CD4-positive, alpha-beta memory T cell (primary cell): ENCODE results near the gene TBL3. TPM values are rescaled to one million over a fixed set of nuclear protein-coding genes. Genes with fewer than 3 reads are reported as not detected.

Experiments
- CTCF ChIA-PET: fragments of 350-600 bp; sonication (Branson Sonifier 250); formaldehyde crosslinking; loops from one replicate; lab custom pipeline; 2021; ENCODE audit warnings: inconsistent platforms; ENCODE audit not compliant: partially characterized antibody; lab: Charles Lee
- POLR2A ChIA-PET: fragments of 350-600 bp; sonication (Branson Sonifier 250); formaldehyde crosslinking; loops from one replicate; lab custom pipeline; 2021; ENCODE audit not compliant: partially characterized antibody; lab: Charles Lee
- DNase-seq, 5 donors: peaks; one replicate each; pipeline versions ENCODE4 v3.0.0 to v3.0.0-alpha.2; 2020 to 2022; ENCODE audit warnings: mixed read lengths in 1 of 5
- H3K27ac ChIP-seq: one replicate; pipeline ENCODE4 v1.7.0; 2013; ENCODE audit warnings: low read depth, low read length
- H3K27me3 ChIP-seq: 2 replicates; pipeline ENCODE4 v1.7.0; 2013; ENCODE audit warnings: mild to moderate bottlenecking, low read length, moderate library complexity; ENCODE audit not compliant: insufficient read depth
- H3K36me3 ChIP-seq: 2 replicates; pipeline ENCODE4 v1.7.0; 2013; ENCODE audit warnings: mild to moderate bottlenecking, low read length, moderate library complexity; ENCODE audit not compliant: insufficient read depth
- H3K4me1 ChIP-seq: 2 replicates; pipeline ENCODE4 v1.7.0; 2013; ENCODE audit warnings: mild to moderate bottlenecking, low read length, moderate library complexity; ENCODE audit not compliant: insufficient read depth
- H3K4me3 ChIP-seq, 2 donors: one replicate each; pipeline ENCODE4 v1.7.0; 2013; ENCODE audit warnings: low read length in 2 of 2, mild to moderate bottlenecking in 1 of 2
- H3K9me3 ChIP-seq, 2 donors: one replicate each; pipeline ENCODE4 v1.7.0; 2013; ENCODE audit warnings: low read length in 2 of 2, control low read depth in 1 of 2; ENCODE audit not compliant: control insufficient read depth in 1 of 2
- H3K27ac Mint-ChIP-seq, 7 donors: one replicate each; pipeline ENCODE4 v1.8.0; 2020 to 2021; ENCODE audit warnings: mixed read lengths in 7 of 7, mild to moderate bottlenecking in 6 of 7, inconsistent platforms in 3 of 7, moderate library complexity in 3 of 7
- H3K27me3 Mint-ChIP-seq, 2 donors: one replicate each; pipeline ENCODE4 v1.8.0; 2020 to 2021; ENCODE audit warnings: mixed read lengths in 2 of 2
- H3K36me3 Mint-ChIP-seq, 2 donors: one replicate each; pipeline ENCODE4 v1.8.0; 2020 to 2021; ENCODE audit warnings: mixed read lengths in 2 of 2, inconsistent platforms in 1 of 2, mild to moderate bottlenecking in 1 of 2
- H3K4me1 Mint-ChIP-seq, 4 donors: one replicate each; pipeline ENCODE4 v1.8.0; 2020 to 2021; ENCODE audit warnings: mixed read lengths in 4 of 4, mild to moderate bottlenecking in 1 of 4
- H3K4me3 Mint-ChIP-seq, 8 donors: one replicate each; pipeline ENCODE4 v1.8.0; 2020 to 2021; ENCODE audit warnings: mixed read lengths in 8 of 8, mild to moderate bottlenecking in 7 of 8, moderate library complexity in 6 of 8, inconsistent platforms in 3 of 8
- H3K9me3 Mint-ChIP-seq, 8 donors: one replicate each; pipeline ENCODE4 v1.8.0; 2020 to 2021; ENCODE audit warnings: mixed read lengths in 8 of 8, mild to moderate bottlenecking in 5 of 8, inconsistent platforms in 3 of 8, moderate library complexity in 1 of 8
- intact Hi-C: fragments of 100-400 bp; cut with micrococcal nuclease; formaldehyde crosslinking; loops from one replicate; pipeline ENCODE4 v1.15.1; 2023
- polyA plus RNA-seq, 2 donors: library from polyadenylated mRNA; unstranded; fragments of 300-500 nt; fragmentation: Illumina TruSeq; gene quantifications; one replicate each; pipeline ENCODE4 v1.2.3, GENCODE V29; 2021
- total RNA-seq, 2 experiments: library from RNA; stranded (reverse); gene quantifications; one replicate each; pipeline ENCODE4 v1.2.3, GENCODE V29; 2021

TBL3 gene
- total and polyA plus RNA-seq, 4 experiments from 2014 or later: 33.2 to 47.6 (median 39.5) TPM

GRCh38 chr16:2026461-2027023, 54.7 kb downstream of the TBL3 start, which contains the start of gene NHERF2:
Gene NHERF2 (plus strand): TSS chr16:2026902. CDS start chr16:2027006, 104 bp downstream.
- no peaks in the 10 kb centered on the region for H3K36me3 Mint-ChIP-seq

GRCh38 chr16:2027024-2028010, 55.5 kb downstream of the TBL3 start:
- no peaks in the 10 kb centered on the region for H3K36me3 Mint-ChIP-seq

More at GRCh38 chr16:2026461-2027023, 54.7 kb downstream of the TBL3 start, which contains the start of gene NHERF2:
- DNase-seq: peak in 4 of 5 donors; percentile 22 to 43 (median 30)
- Histone ChIP-seq H3K9me3 (no peaks in the 10 kb centered on the region), H3K27ac (no peak within 1 kb of the TSS), H3K4me3 (peak within 1 kb of the TSS in 1 of 2 donors; percentile 23), H3K27me3 (peaks cover 3% of the 10 kb centered on the region), H3K36me3 (no peaks in the 10 kb centered on the region), H3K4me1 (peaks cover 29% of the 10 kb centered on the region)
- intact Hi-C loops: no loop called here
- Mint-ChIP-seq H3K9me3 (no peaks in the 10 kb centered on the region), H3K27ac (peak within 1 kb of the TSS in 4 of 7 donors; percentile 13 to 68 (median 58)), H3K27me3 (peaks cover 3 to 11% of the 10 kb centered on the region in 2 donors), H3K4me1 (peaks cover 9 to 26% (median 16%) of the 10 kb centered on the region in 4 donors), H3K4me3 (peak within 1 kb of the TSS; percentile 76 to 86 (median 78))
- CTCF ChIA-PET: no interaction called here
- POLR2A ChIA-PET: interaction anchor here (1.0 to 2.0 kb wide), 5 partner anchors 22 to 198 kb away, joined by 3 to 13 read pairs (median 7); partner anchors contain the start of genes NTHL1, TRAF7 and TSC2

GRCh38 chr16:2028146-2028545, 56.3 kb downstream of the TBL3 start:
- Histone ChIP-seq H3K4me1 (peaks cover 24% of the 10 kb centered on the region), H3K36me3 (no peaks in the 10 kb centered on the region), H3K4me3 (no peak overlapping the region), H3K9me3 (no peaks in the 10 kb centered on the region), H3K27me3 (no peaks in the 10 kb centered on the region), H3K27ac (no peak overlapping the region)
- Mint-ChIP-seq H3K27ac (no peak overlapping the region), H3K4me1 (peaks cover 5 to 18% (median 11%) of the 10 kb centered on the region in 4 donors), H3K4me3 (peak overlapping the region in 7 of 8 donors; percentile 34 to 84 (median 77)), H3K36me3 (no peaks in the 10 kb centered on the region), H3K9me3 (no peaks in the 10 kb centered on the region), H3K27me3 (peaks cover 0 to 2% of the 10 kb centered on the region in 2 donors)
- intact Hi-C loops: no loop called here
- no peak for DNase-seq
- POLR2A ChIA-PET: interaction anchor here (1.1 to 2.0 kb wide), 3 partner anchors 19 to 126 kb away, joined by 5 to 13 read pairs (median 8); partner anchors contain the start of genes NTHL1, TRAF7 and TSC2
- CTCF ChIA-PET: interaction anchor here (1.4 kb wide), 1 partner anchor 112 kb away, joined by 9 read pairs; no protein-coding TSS in a partner anchor

More at GRCh38 chr16:2027024-2028010, 55.5 kb downstream of the TBL3 start:
- H3K36me3 ChIP-seq: no peaks in the 10 kb centered on the region
- ChIA-PET CTCF (interaction anchor here (0.5 to 1.4 kb wide), 2 partner anchors 111 to 113 kb away, joined by 4 to 9 read pairs; no protein-coding TSS in a partner anchor), POLR2A (interaction anchor here (1.0 to 2.0 kb wide), 6 partner anchors 19 to 197 kb away, joined by 3 to 13 read pairs (median 6); partner anchors contain the start of genes NTHL1, TRAF7 and TSC2)
- no peaks in the 10 kb centered on the region for H3K27me3 ChIP-seq
- H3K4me1 Mint-ChIP-seq: peaks cover 9 to 26% (median 16%) of the 10 kb centered on the region in 4 donors
- peaks cover 29% of the 10 kb centered on the region for H3K4me1 ChIP-seq
- no peaks in the 10 kb centered on the region for H3K9me3 ChIP-seq
- H3K27me3 Mint-ChIP-seq: peaks cover 2 to 8% of the 10 kb centered on the region in 2 donors
- peak overlapping the region in 3 of 7 donors; percentile 13 to 68 (median 53) for H3K27ac Mint-ChIP-seq
- no peak overlapping the region for H3K27ac ChIP-seq
- H3K4me3 Mint-ChIP-seq: peak overlapping the region; percentile 76 to 86 (median 78)
- intact Hi-C loops: no loop called here
- peak overlapping the region in 1 of 2 donors; percentile 23 for H3K4me3 ChIP-seq
- H3K9me3 Mint-ChIP-seq: no peaks in the 10 kb centered on the region
- peak in 2 of 5 donors; percentile 21 to 39 for DNase-seq

GRCh38 chr16:2028620-2029220, 56.9 kb downstream of the TBL3 start:
- peaks cover 18% of the 10 kb centered on the region for H3K4me1 ChIP-seq
- no peak for DNase-seq
- no peak overlapping the region for H3K27ac Mint-ChIP-seq
- H3K9me3 Mint-ChIP-seq: no peaks in the 10 kb centered on the region
- peaks cover 4 to 15% (median 8%) of the 10 kb centered on the region in 4 donors for H3K4me1 Mint-ChIP-seq
- CTCF ChIA-PET: interaction anchor here (1.4 kb wide), 1 partner anchor 112 kb away, joined by 9 read pairs; no protein-coding TSS in a partner anchor
- H3K9me3 ChIP-seq: no peaks in the 10 kb centered on the region
- intact Hi-C loops: no loop called here
- no peaks in the 10 kb centered on the region for H3K27me3 Mint-ChIP-seq
- no peaks in the 10 kb centered on the region for H3K36me3 ChIP-seq
- no peaks in the 10 kb centered on the region for H3K36me3 Mint-ChIP-seq
- H3K4me3 Mint-ChIP-seq: no peak overlapping the region
- no peak overlapping the region for H3K27ac ChIP-seq
- no peaks in the 10 kb centered on the region for H3K27me3 ChIP-seq
- no peak overlapping the region for H3K4me3 ChIP-seq
- POLR2A ChIA-PET: no interaction called here

GRCh38 chr16:2029350-2029749, 57.5 kb downstream of the TBL3 start:
- intact Hi-C loops: no loop called here
- H3K27ac Mint-ChIP-seq: no peak overlapping the region
- peaks cover 3 to 11% (median 7%) of the 10 kb centered on the region in 4 donors for H3K4me1 Mint-ChIP-seq
- no peak overlapping the region for H3K27ac ChIP-seq
- H3K9me3 Mint-ChIP-seq: no peaks in the 10 kb centered on the region
- H3K27me3 ChIP-seq: no peaks in the 10 kb centered on the region
- H3K36me3 Mint-ChIP-seq: no peaks in the 10 kb centered on the region
- H3K4me3 Mint-ChIP-seq: no peak overlapping the region
- no peak overlapping the region for H3K4me3 ChIP-seq
- peaks cover 15% of the 10 kb centered on the region for H3K4me1 ChIP-seq
- POLR2A ChIA-PET: interaction anchor here (1.6 kb wide), 1 partner anchor 126 kb away, joined by 4 read pairs; the partner anchor contains the start of gene TRAF7
- no peaks in the 10 kb centered on the region for H3K9me3 ChIP-seq
- CTCF ChIA-PET: no interaction called here
- DNase-seq: no peak
- no peaks in the 10 kb centered on the region for H3K36me3 ChIP-seq
- H3K27me3 Mint-ChIP-seq: no peaks in the 10 kb centered on the region

GRCh38 chr16:2030036-2030435, 58.2 kb downstream of the TBL3 start:
- Mint-ChIP-seq H3K4me1 (peaks cover 3 to 11% (median 7%) of the 10 kb centered on the region in 4 donors), H3K4me3 (no peak overlapping the region), H3K9me3 (no peaks in the 10 kb centered on the region), H3K27me3 (no peaks in the 10 kb centered on the region), H3K27ac (no peak overlapping the region), H3K36me3 (no peaks in the 10 kb centered on the region)
- H3K4me3 ChIP-seq: no peak overlapping the region
- intact Hi-C loops: no loop called here
- peaks cover 15% of the 10 kb centered on the region for H3K4me1 ChIP-seq
- no peaks in the 10 kb centered on the region for H3K36me3 ChIP-seq
- H3K27me3 ChIP-seq: no peaks in the 10 kb centered on the region
- H3K9me3 ChIP-seq: no peaks in the 10 kb centered on the region
- no peak for DNase-seq
- no peak overlapping the region for H3K27ac ChIP-seq
- ChIA-PET POLR2A (interaction anchor here (0.6 to 1.6 kb wide), 2 partner anchors 125 to 274 kb away, joined by 4 read pairs; partner anchors contain the start of gene TRAF7), CTCF (interaction anchor here (0.7 kb wide), 1 partner anchor 75 kb away, joined by 3 read pairs; no protein-coding TSS in a partner anchor)
